GM18867 (cell line): Measurements from ENCODE around the gene NDUFB1.

Experiments used
- ATAC-seq: cut with Tn5 transposase; IDR thresholded peaks from one replicate; pipeline ENCODE4 v1.9.1; 2021; ENCODE audit warnings: mild to moderate bottlenecking, moderate library complexity; ENCODE audit not compliant: unreplicated experiment

The NDUFB1 gene

GRCh38 chr14:92121670-92122350, at the start of gene NDUFB1, which contains the start of gene CPSF2:
TSS of gene NDUFB1 (minus strand) at chr14:92121706. CDS start at chr14:92117637, 4,069 bp downstream.
TSS of gene CPSF2 (plus strand) at chr14:92121969. CDS start at chr14:92130985, 9,016 bp downstream.
- peak; percentile 87 for ATAC-seq

GRCh38 chr14:92164958-92165357, 43.5 kb upstream of the NDUFB1 start:
- no peak for ATAC-seq

- no peak for ATAC-seq
Observed at GRCh38 chr14:92161521-92161920, 40.0 kb upstream of the NDUFB1 start.

GRCh38 chr14:92160619-92161018, 39.1 kb upstream of the NDUFB1 start:
- ATAC-seq = no peak

- ATAC-seq = no peak
Observed at GRCh38 chr14:92154283-92154942, 32.9 kb upstream of the NDUFB1 start.

- no peak for ATAC-seq
Observed at GRCh38 chr14:92153581-92153980, 32.1 kb upstream of the NDUFB1 start.

- no peak for ATAC-seq
Observed at GRCh38 chr14:92144708-92145107, 23.2 kb upstream of the NDUFB1 start.

- no peak for ATAC-seq
Observed at GRCh38 chr14:92143962-92144361, 22.5 kb upstream of the NDUFB1 start.

GRCh38 chr14:92143309-92143708, 21.8 kb upstream of the NDUFB1 start:
- no peak for ATAC-seq

- no peak for ATAC-seq
Observed at GRCh38 chr14:92135269-92135668, 13.8 kb upstream of the NDUFB1 start.

- ATAC-seq = no peak
Observed at GRCh38 chr14:92134456-92134855, 12.9 kb upstream of the NDUFB1 start.

- ATAC-seq = no peak
Observed at GRCh38 chr14:92122761-92123160, 1.3 kb upstream of the NDUFB1 start.

GRCh38 chr14:92122351-92122677, 808 bp upstream of the NDUFB1 start:
- ATAC-seq = peak; percentile 14

GRCh38 chr14:92121207-92121669, 268 bp downstream of the NDUFB1 start:
- peak; percentile 5 for ATAC-seq

GRCh38 chr14:92109490-92109889, 12.0 kb downstream of the NDUFB1 start:
- ATAC-seq = no peak

GRCh38 chr14:92108345-92109254, 12.9 kb downstream of the NDUFB1 start:
- no peak for ATAC-seq

GRCh38 chr14:92106143-92106926, 15.2 kb downstream of the NDUFB1 start, which contains the start of gene ATXN3:
TSS of gene ATXN3 (minus strand) at chr14:92106582. CDS start at chr14:92106552, 30 bp downstream.
- ATAC-seq = peak; percentile 87

- ATAC-seq = peak; percentile 2
Observed at GRCh38 chr14:92105893-92106142, 15.7 kb downstream of the NDUFB1 start.

GRCh38 chr14:92105073-92105892, 16.2 kb downstream of the NDUFB1 start:
- ATAC-seq = no peak
